ENCODE data around the gene LILRB3.

- TF ChIP-seq, protein P1, sequence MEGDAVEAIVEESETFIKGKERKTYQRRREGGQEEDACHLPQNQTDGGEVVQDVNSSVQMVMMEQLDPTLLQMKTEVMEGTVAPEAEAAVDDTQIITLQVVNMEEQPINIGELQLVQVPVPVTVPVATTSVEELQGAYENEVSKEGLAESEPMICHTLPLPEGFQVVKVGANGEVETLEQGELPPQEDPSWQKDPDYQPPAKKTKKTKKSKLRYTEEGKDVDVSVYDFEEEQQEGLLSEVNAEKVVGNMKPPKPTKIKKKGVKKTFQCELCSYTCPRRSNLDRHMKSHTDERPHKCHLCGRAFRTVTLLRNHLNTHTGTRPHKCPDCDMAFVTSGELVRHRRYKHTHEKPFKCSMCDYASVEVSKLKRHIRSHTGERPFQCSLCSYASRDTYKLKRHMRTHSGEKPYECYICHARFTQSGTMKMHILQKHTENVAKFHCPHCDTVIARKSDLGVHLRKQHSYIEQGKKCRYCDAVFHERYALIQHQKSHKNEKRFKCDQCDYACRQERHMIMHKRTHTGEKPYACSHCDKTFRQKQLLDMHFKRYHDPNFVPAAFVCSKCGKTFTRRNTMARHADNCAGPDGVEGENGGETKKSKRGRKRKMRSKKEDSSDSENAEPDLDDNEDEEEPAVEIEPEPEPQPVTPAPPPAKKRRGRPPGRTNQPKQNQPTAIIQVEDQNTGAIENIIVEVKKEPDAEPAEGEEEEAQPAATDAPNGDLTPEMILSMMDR (IDR thresholded peaks at IDR 0.05 in 4 of 5, conservative IDR thresholded peaks at IDR 0.05 in 1 of 5), result peak in 3 of 5 experiments; percentile 28 to 54 (median 45)
- TF ChIP-seq POLR2A (IDR thresholded peaks at IDR 0.05), result peak; percentile 43 to 63
Measured at GRCh38 chr19:54189145-54189734, 33.6 kb downstream of the LILRB3 start, which contains the start of gene MBOAT7.

Measured in gastrocnemius medialis (tissue), 4 donors.